ENCODE data around the gene ERCC4. TPM values are rescaled to one million over a fixed set of nuclear protein-coding genes. Genes with fewer than 3 reads are reported as not detected.

The ERCC4 gene
- total and polyA plus RNA-seq, 9 donors, result 2.8 to 21.4 (median 14.0) TPM

- H3K27ac ChIP-seq, result no peak overlapping the region
- H3K36me3 ChIP-seq, result no peaks in the 10 kb centered on the region
- DNase-seq, result no peak
- peaks cover 3% of the 10 kb centered on the region for H3K4me1 ChIP-seq (ENCODE audit: insufficient read depth)
- TF ChIP-seq POLR2A (IDR thresholded peaks at IDR 0.05) (no peak), EP300 (IDR thresholded peaks at IDR 0.05) (no peak), CTCF (IDR thresholded peaks at IDR 0.05) (no peak)
- no peaks in the 10 kb centered on the region for H3K9me3 ChIP-seq
- no peaks in the 10 kb centered on the region for H3K27me3 ChIP-seq
- intact Hi-C loops (cut with DNase I), result loop anchor here in 3 of 4 donors (10.0 kb wide), 4 partner anchors 308 to 608 kb away; no protein-coding TSS in a partner anchor
- no peak overlapping the region for H3K4me3 ChIP-seq
- WGBS, 3 donors, result 80 to 86% (median 85%) methylated on average over 4 of the region's 4 CpGs
These were observed 6.5 kb downstream of the ERCC4 start for GRCh38 chr16:13926464-13926863.

- H3K4me3 ChIP-seq, result no peak overlapping the region
- H3K36me3 ChIP-seq, result no peaks in the 10 kb centered on the region
- no peaks in the 10 kb centered on the region for H3K27me3 ChIP-seq
- 90 to 93% (median 93%) methylated on average over 2 of the region's 2 CpGs for WGBS, 3 donors
- no peaks in the 10 kb centered on the region for H3K9me3 ChIP-seq
- intact Hi-C loops (cut with DNase I), result loop anchor here in 3 of 4 donors (10.0 kb wide), 4 partner anchors 308 to 608 kb away; no protein-coding TSS in a partner anchor
- no peak for DNase-seq
- H3K27ac ChIP-seq, result no peak overlapping the region
- TF ChIP-seq EP300 (IDR thresholded peaks at IDR 0.05) (no peak), POLR2A (IDR thresholded peaks at IDR 0.05) (no peak), CTCF (IDR thresholded peaks at IDR 0.05) (no peak)
- H3K4me1 ChIP-seq (ENCODE audit: insufficient read depth), result peaks cover 3% of the 10 kb centered on the region
These were observed 6.9 kb downstream of the ERCC4 start for GRCh38 chr16:13926891-13927290.

- H3K27me3 ChIP-seq, result no peaks in the 10 kb centered on the region
- intact Hi-C loops (cut with DNase I), result loop anchor here in 3 of 4 donors (10.0 kb wide), 4 partner anchors 306 to 606 kb away; no protein-coding TSS in a partner anchor
- H3K4me3 ChIP-seq, result no peak overlapping the region
- no peaks in the 10 kb centered on the region for H3K9me3 ChIP-seq
- WGBS, 3 donors, result 86 to 89% (median 87%) methylated on average over 3 of the region's 3 CpGs
- H3K4me1 ChIP-seq (ENCODE audit: insufficient read depth), result peaks cover 3% of the 10 kb centered on the region
- no peaks in the 10 kb centered on the region for H3K36me3 ChIP-seq
- no peak overlapping the region for H3K27ac ChIP-seq
- TF ChIP-seq EP300 (IDR thresholded peaks at IDR 0.05), result no peak
- TF ChIP-seq POLR2A (IDR thresholded peaks at IDR 0.05), result no peak
- no peak for TF ChIP-seq CTCF (IDR thresholded peaks at IDR 0.05)
- no peak for DNase-seq
These were observed 8.7 kb downstream of the ERCC4 start for GRCh38 chr16:13928646-13929045.

- Histone ChIP-seq H3K4me3 (no peak overlapping the region), H3K27ac (no peak overlapping the region), H3K27me3 (no peaks in the 10 kb centered on the region), H3K4me1 (ENCODE audit: insufficient read depth) (peaks cover 1% of the 10 kb centered on the region), H3K36me3 (no peaks in the 10 kb centered on the region), H3K9me3 (no peaks in the 10 kb centered on the region)
- intact Hi-C loops (cut with DNase I), result no loop called here
- WGBS, 3 donors, result 80 to 84% (median 81%) methylated on average over 10 of the region's 10 CpGs
- TF ChIP-seq POLR2A (IDR thresholded peaks at IDR 0.05), result no peak
- TF ChIP-seq EP300 (IDR thresholded peaks at IDR 0.05), result no peak
- no peak for TF ChIP-seq CTCF (IDR thresholded peaks at IDR 0.05)
- DNase-seq, result no peak
These were observed 11.9 kb downstream of the ERCC4 start for GRCh38 chr16:13931845-13932244.

Data from ovary (tissue), 9 donors.